H1 (cell line): ENCODE measurements around the gene SLC11A1. TPM values are rescaled to one million over a fixed set of nuclear protein-coding genes. Genes with fewer than 3 reads are reported as not detected.

ENCODE experiments used
- ASH2L ChIP-seq: fragments of 200-600, 300-600 bp; sonication (generic); IDR thresholded peaks from one replicate; pipeline ENCODE4 v1.7.1; 2017; ENCODE audit warnings: low read length
- EGR1 ChIP-seq: IDR thresholded peaks from 2 replicates; pipeline ENCODE4 v1.6.1; 2011; ENCODE audit warnings: low read depth, low read length, borderline replicate concordance
- EP300 ChIP-seq, 2 experiments: IDR thresholded peaks; 1 replicate in 1 of 2; 2 replicates in 1 of 2; pipeline ENCODE4 v1.6.1; 2011 to 2012; ENCODE audit warnings: low read depth in 2 of 2, low read length in 2 of 2, mild to moderate bottlenecking in 2 of 2, borderline replicate concordance in 1 of 2, inconsistent platforms in 1 of 2, moderate library complexity in 1 of 2
- SIN3A ChIP-seq, 2 experiments: IDR thresholded peaks in 1 of 2; conservative IDR thresholded peaks in 1 of 2; 2 replicates each; pipeline ENCODE4 v1.6.1; 2011 to 2012; ENCODE audit warnings: low read length in 2 of 2, improper control_type of control experiment in 1 of 2, low read depth in 1 of 2, mild to moderate bottlenecking in 1 of 2
- polyA plus RNA-seq, 7 experiments: library from polyadenylated mRNA; depleted of rRNA in 3 of 7; stranded (reverse) in 5 of 7; unstranded in 2 of 7; fragments of >200 nt in 5 of 7; fragments of 200-250 nt in 2 of 7; gene quantifications; 1 replicate in 5 of 7; 2 replicates in 1 of 7; 4 replicates in 1 of 7; pipeline versions ENCODE4 v1.2.1 to v1.2.3, GENCODE V29; 2011 to 2013; ENCODE audit warnings: missing spikeins in 2 of 7, mixed read lengths in 2 of 7
- total RNA-seq: library from RNA; stranded (reverse); fragmentation: NEBNext Ultra II Directional; extraction: Animal tissue kit (Norgen Biotek cat#: 25700); gene quantifications from 2 replicates; pipeline ENCODE4 v1.2.1, GENCODE V29; 2021

The SLC11A1 gene
- total and polyA plus RNA-seq, 2 of the 8 experiments (the other 6 are each of a cell fraction or from before 2014, with no cell fraction given), result 0.20 to 0.43 TPM

GRCh38 chr2:218381916-218382366 lies at the start of gene SLC11A1 (continued):
- TF ChIP-seq SIN3A (conservative IDR thresholded peaks at IDR 0.05 in 1 of 2, IDR thresholded peaks at IDR 0.05 in 1 of 2; ENCODE audit: low read depth in 1 of 2, low read length in 2 of 2) (no peak), EGR1 (no peak), EP300 (IDR thresholded peaks at IDR 0.05; ENCODE audit: borderline replicate concordance in 1 of 2, low read depth in 2 of 2, low read length in 2 of 2) (no peak), ASH2L (no peak)
- TF ChIP-seq, all 59 proteins: peak for 0
